HG02798 (cell line): ENCODE measurements around the gene UQCC2.

Experiments used
- ATAC-seq: cut with Tn5 transposase; IDR thresholded peaks from one replicate; pipeline ENCODE4 v1.9.1; 2021; ENCODE audit warnings: mild to moderate bottlenecking; ENCODE audit not compliant: unreplicated experiment, poor library complexity

Gene UQCC2

DNA sequence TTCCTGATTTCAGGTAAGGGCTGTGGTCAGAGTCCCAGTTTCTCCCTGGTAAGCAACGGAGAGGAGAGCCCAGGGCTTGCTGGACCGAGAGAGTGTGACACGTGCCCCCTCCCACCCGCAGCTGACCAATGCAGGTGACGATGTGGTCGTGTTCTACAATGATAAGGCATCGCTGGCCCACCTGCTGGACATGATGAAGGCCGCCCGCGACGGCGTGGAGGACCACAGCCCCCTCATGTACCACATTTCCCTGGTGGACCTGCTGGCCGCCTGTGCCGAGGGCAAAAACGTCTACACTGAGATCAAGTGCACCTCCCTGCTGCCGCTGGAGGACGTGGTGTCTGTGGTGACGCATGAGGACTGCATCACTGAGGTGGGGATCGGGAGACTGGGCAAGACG, 31.7 kb downstream of the UQCC2 start:
- no peak for ATAC-seq

DNA sequence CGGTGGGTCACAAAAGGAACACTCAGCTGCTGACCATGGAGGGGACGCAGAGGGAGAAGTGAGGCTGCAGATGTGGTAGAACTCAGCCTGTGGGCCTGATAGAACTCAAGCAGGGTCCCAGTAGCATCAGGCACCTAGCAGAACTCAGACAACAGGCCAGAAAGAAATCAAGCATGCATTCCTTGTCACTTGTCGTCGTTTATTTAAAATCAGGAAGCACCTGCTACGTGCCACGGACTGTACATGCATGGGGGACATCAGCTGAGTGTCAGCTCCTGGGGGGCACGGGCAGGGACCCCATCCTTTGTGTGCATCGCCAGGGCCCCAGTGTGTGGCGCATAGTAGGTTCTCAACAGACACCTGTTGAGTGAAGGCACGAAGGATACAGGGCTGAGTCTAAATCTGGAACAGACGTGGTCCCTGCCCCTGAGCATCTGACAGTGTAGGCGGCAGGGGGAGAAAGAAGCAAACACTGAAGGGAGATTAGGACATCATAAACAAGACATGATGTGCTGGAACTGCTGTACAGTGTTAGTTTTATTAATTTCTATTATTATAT, 32.5 kb downstream of the UQCC2 start:
- ATAC-seq, result no peak

DNA sequence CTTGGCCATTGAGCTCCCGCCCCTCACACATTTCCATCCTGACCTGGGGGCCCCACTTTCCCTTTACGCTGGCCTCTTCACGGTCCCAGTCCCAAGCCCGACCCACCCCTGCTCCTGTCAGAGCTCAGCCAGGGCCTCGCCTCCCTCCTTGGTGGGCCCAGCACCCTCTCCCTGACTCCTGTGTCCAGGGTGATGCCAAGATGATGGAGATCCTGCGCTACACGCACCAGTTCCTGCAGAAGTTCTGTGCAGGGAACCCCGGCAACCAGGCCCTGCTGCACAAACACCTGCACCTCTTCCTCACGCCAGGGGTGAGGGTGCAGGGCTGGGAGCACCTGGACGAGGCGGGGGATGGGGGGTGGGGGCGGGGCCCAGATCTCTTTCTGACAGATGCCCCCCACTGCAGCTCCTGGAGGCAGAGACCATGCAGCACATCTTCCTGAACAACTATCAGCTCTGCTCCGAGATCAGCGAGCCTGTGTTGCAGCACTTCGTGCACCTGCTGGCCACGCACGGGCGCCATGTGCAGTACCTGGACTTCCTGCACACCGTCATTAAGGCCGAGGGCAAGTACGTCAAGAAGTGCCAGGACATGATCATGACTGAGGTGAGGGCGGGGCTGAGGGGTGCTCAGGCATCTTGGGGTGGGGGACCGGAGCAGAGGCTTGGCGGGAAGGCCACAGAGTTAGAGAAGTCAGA, 33.1 kb downstream of the UQCC2 start:
- ATAC-seq, result no peak

DNA sequence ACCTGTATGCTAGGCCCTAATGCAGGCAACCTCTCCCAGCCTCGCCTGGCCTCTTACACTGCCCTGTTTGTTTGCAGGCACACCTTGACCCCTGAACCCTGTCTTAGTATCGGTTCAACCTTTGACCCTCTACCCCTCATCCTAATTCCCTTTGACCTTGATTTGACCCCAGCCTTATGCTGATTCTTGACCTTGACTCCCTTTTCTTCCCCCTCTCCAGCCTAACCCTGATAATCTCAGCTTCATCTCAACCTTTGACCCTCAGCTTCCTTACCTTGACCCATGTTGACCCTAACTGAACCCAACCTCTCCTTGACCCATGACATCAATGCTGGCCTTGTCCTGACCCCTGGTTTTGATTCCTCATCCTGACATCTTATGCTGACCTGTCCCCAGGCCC, 33.8 kb downstream of the UQCC2 start:
- ATAC-seq, result no peak

DNA sequence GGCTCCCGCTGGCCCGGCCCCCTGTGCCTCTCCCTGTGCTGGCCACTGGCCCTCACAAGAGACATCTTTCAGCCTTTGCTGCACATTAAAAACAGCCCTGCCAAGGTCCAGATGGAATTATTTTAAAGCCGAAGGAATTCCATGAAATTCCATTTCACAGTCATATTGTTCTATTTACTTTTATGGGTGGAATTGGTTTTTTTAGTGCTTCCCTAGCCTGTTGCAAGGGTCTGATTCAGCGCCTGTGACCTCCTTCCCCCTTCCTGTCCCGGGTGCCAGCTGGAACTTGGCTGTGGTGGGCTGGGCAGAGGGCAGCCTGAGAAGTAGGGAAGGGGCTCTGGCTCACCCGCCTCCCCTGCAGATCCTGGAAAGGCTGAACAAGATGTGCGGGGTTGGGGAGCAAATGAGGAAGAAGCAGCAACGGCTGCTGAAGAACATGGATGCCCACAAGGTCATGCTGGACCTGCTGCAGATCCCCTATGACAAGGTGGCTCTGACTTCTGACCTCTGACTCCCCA, 34.3 kb downstream of the UQCC2 start:
- ATAC-seq, result no peak

DNA sequence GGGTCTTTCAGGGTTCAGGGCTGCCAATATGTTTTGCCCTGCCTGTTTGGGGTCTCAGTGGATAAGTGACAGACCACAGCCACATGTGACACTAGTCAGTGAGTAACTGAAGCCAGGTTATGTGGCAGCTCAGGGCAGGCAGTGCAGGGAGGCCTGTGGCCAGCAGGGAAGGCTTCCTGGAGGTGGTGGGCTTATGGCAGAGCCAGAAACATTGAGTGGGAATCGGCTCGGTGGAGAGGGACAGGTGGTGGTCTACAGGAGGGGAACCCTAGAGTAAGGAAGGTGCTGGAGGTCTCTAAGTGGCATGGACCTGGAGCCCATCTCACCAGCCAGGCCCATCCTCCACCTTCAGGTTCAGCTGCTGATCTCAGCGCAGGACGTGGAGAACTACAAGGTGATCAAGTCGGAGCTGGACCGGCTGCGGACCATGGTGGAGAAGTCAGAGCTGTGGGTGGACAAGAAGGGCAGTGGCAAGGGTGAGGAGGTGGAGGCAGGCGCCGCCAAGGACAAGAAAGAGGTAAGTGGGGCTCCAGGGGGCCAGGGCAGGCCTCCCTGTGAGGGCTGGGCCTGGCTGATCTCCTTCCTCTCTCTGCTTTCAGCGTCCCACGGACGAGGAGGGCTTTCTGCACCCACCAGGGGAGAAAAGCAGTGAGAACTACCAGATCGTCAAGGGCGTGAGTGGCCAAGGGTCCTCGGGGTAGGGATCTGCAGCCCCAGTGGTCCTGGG, 34.9 kb downstream of the UQCC2 start:
- ATAC-seq, result no peak

DNA sequence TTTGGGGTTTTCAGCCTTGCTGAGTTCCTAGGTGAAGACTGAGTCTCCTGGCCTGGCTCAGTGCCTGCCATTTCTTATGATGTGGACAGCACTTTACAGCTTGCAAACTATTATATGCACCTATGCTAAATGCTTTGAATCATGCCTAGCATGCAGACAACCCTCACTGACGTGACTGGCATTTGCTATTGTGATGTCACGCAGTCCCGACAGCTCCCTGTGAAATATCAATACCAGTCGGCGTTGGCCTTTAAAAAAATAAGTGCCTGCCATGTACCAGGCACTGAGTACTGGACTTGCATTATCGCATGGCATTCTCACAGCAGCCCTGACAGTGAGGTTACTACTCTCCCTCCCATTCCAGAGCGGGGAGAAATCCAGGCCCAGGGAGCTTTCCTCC, 35.5 kb downstream of the UQCC2 start:
- no peak for ATAC-seq

DNA sequence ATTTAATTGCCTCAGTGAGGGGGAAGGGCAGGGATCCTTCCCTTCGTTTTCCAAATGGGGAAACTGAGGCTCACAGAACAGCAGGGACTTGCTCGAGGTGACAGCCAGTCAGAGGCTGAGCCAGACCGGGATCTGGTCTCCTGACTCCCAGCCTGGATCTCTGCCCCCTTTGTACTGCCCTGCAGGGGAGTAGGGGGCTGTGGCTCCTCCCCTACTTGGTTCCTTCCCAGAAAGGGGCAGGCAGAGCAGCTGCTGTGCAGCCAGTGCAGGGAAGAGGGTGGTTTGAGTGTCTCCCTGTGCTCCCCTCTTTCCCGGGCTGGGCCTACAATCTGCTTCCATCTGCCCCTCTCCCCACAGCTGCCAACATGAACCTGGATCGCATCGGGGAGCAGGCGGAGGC, 37.6 kb downstream of the UQCC2 start:
- no peak for ATAC-seq

DNA sequence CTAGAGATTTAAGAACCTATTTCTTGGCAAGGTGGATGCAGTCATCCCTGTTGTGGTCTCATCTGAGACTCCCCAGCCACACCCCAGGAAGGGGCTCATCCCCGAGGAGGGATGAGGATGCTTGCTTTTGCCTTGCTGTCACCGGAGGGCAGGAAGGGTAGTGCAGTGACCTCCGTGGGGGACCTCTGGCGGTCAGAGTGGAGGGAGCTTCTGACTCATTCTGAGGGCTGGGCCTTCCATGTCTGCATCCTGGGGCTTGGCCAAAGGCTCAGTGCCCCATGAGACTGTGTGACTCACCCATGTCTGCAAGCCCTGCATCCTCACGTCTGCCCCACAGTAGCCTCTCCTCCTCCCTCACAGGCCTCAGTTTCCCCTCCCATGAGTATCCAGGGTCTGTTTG, 38.7 kb downstream of the UQCC2 start:
- peak; percentile 46 for ATAC-seq

DNA sequence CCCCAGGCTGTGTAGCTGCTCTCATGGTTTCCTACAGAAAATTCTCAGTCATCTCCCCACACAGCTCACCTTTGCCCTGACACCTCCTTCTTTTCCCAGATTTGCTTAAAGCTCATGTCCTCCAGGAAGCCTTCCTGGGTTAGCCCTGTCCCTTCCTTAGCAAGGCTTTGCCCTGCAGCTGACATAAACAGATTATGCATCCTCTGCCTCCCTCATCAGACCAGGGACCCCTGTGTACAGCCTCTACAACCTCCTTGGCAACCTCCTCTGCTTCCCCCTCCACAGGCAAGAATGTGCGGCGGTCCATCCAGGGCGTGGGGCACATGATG, 39.8 kb downstream of the UQCC2 start:
- no peak for ATAC-seq

DNA sequence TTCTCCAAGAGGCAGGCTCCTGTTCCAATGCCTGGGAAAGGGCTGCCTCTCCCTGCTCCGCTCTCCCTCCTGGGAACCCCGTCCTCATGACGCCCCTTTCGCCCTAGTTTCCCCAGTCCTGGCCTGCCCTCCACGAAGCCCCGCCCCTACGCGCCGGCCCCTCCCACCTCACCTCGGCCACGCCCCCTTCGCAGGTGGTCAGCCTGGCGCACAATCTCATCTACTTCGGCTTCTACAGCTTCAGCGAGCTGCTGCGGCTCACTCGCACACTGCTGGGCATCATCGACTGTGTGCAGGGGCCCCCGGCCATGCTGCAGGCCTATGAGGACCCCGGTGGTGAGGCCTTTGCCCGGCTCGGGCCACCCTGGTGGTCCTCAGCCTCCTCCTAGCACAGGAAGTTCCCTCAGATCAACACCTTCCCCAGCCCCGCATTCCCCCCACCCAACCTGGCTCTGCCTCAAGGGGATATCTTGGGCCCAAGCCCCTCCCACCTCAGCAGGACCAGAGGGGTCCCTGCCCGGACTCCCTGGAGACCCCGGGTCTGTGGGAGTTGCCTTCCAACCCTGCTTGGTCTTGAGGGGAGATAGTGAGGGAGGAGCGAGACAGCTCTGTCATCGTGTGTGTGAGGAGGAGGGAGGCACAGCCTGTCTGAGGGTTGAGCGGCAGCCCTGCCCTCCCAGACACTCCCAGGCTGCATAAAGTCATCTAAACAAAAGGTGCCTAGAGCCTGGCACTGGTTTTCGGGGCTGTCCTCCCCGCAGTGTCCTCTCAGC, 40.3 kb downstream of the UQCC2 start:
- ATAC-seq, result no peak

DNA sequence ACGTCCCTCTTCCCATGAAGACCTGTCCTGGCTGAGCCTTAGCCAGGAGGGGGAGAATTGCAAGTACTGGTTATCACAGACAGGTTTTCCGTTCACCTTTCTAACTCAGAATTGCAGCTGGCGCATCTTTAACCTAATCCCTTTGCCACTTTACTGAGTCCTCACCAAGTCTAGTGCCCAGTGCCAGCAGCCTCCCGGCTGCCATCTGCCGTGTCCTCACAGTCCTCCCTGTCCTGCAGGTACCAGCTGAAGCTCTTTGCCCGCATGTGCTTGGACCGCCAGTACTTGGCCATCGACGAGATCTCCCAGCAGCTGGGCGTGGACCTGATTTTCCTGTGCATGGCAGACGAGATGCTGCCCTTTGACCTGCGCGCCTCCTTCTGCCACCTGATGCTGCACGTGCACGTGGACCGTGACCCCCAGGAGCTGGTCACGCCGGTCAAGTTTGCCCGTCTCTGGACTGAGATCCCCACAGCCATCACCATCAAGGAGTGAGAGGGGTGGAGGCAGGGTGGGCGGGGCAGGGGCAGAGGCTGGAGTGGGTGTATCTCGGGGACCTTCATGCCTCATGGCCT, 41.3 kb downstream of the UQCC2 start:
- ATAC-seq, result no peak

DNA sequence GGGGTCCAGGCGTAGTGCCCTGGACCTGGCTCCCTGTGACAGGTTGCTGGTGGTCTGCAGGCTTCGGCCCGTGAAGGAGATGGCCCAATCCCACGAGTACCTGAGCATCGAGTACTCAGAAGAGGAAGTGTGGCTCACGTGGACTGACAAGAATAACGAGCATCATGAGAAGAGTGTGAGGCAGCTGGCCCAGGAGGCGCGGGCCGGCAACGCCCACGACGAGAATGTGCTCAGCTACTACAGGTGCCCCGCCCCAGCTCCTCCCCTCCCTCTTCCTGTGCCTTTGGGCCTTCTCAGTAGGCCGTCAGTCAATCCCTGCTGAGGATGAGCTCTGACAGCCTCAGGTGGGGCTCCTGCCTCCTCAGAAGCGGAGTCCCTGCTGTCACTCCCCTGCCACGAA, 42.6 kb downstream of the UQCC2 start:
- no peak for ATAC-seq

DNA sequence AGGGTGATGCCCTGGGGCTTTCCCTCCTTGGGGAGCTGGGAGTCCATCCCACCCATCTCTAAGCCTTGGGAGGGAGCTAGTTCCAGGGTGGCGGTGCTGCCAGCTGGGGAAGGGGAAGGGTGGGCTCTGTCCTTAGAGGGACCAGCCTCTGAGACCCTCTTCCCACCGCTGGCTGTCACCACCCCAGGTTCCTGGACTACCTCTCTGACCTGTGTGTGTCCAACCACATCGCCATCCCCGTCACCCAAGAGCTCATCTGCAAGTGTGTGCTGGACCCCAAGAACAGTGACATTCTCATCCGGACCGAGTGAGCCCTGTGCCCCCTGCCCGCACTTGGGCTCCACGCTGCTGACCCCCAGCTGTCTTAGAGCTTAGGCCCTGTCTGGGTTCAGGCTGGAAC, 43.2 kb downstream of the UQCC2 start:
- no peak for ATAC-seq

DNA sequence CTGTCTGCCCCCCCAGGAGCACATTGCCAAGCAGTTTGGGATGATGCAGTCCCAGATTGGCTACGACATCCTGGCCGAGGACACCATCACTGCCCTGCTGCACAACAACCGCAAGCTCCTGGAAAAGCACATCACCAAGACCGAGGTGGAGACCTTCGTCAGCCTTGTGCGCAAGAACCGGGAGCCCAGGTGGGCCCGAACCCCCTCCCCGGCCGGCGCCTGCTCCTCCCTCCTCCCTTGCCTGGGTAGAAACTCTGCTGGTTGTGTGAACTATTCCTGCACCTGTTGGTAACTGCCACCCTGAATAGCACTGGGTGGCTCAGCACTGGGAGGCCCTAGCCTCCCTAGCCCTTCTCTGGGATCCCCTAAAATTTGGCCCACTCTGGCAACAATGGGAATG, 43.7 kb downstream of the UQCC2 start:
- ATAC-seq, result no peak

DNA sequence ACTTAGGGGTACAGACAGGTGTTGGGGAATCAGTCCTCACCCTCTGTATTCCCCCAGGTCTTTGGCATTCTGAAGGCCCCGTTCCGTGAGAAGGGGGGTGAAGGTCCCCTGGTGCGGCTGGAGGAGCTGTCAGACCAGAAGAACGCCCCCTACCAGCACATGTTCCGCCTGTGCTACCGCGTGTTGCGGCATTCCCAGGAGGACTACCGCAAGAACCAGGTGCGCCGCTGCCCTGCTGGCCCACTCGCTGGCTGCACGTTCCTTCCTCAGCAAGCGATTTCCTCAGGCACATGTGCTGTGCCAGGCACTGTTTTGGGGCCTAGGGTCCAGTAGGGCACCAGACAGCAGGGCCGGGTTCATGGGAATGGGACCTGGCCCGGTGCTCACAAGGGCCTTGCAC, 44.4 kb downstream of the UQCC2 start:
- ATAC-seq, result no peak

DNA sequence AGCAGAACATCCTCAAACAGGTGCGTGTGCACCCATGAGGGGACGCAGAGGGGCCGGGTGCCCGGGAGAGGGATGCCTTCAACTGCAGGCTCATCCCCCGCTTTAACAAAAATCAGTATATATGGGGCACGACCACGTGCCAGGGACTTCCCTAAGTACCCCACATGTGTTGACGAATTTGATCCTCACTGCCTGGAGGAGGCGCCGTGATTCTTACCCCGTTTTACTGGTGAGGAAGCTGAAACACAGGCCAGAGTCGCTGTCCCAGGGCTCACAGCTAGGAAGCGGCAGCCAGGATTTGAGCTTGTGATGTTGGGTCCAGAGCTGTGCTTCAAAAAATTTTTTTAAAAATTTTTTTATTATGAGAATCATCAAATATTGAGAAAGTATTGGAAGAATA, 45.5 kb downstream of the UQCC2 start:
- ATAC-seq, result no peak

DNA sequence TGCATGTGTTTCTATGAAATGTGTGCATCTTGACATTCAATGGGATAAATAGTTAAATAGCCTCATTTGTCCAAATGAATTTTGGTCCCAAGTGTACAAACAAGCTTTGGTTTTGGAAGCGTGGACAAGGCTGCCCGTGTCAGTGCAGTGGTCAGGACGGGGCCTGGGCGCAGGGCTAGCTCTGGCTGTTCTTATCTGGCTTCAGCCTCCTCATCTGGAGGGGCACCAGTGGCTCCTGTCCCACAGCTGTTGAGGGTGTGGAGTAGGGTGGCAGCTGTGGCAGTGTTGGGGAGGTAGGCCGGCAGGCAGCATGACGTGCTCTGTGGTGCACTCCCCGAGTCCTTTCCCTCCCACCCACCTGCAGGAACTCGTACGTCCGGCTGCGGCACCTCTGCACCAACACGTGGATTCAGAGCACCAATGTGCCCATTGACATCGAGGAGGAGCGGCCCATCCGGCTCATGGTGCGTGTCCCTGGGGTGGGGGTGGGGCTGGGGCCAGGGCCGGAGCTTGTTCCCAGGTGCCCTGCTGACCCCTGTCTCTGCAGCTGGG, 46.9 kb downstream of the UQCC2 start:
- ATAC-seq, result no peak

DNA sequence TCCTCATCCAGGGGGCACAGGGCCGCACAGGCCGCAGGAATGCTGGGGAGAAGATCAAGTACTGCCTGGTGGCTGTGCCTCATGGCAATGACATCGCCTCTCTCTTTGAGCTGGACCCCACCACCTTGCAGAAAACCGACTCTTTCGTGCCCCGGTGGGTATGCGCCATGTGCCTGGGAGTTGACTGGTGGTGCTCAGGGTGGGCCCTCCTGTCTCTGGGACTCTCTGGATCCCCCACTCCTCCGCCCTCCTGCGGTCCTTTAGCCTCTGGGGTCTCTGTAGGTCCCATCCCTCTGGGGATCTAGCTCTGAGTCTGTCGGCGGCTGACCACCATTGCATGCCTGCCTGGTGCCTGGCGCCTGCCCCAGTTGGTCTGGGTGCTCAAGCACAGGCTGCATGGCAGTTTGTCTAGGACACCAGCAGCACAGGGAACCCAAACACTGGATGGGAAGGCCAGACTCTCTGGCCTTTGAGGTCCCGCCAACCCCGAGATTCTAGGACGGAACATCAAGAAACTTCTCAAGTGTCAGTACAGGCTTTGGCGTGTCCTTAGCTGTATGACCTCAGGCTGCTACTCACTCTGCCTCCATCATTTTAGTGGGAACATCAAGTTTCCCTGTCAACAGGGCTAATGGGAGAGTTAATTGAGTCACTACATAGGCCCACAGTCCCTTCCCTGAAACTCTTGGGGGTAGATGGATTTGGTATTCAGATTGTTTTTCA, 47.6 kb downstream of the UQCC2 start:
- no peak for ATAC-seq

DNA sequence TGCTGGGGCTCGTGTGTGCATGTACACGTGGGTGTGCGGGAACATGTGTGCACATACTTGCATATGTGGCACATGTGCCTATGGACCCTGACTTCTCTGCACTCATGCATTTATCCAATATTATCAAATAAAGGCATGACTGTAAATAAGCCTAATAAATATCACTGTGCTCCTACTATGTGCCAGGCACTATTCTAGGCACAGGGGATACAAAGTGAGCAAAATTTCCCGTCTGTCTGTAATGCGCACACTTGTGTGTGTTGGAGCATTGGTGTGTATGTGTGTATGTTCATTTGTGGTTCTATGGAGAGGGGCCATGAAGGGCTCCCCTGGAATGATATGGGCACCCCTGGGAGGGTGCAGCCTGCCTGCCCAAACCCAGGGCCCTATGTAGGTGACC, 48.5 kb downstream of the UQCC2 start:
- no peak for ATAC-seq
